Measurements from ENCODE around the gene POLD2.

POLD2 gene

GRCh38 chr7:44079331-44080021, 43.9 kb downstream of the POLD2 start:
- DNase-seq, result no peak

DNA sequence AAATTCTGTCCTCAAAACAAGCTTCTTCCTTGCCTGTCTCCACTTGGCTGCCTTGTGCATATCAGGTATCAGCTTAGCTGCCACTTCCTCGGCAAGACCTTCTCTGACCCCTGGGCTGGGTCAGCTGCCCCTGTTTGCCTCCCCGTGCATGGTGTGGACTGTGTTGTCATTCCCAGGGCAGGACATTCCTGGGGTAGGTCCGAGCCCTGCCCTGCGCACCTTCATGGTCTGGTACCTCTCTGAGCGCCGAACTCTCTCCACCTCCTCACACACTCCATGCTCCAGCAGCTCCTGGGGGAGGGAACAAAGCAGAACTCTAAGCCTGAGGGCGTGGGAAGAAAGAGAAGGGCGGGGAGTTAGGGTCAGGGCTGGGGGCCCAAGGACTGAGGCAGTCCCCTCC, 44.8 kb downstream of the POLD2 start:
- no peak for DNase-seq

DNA sequence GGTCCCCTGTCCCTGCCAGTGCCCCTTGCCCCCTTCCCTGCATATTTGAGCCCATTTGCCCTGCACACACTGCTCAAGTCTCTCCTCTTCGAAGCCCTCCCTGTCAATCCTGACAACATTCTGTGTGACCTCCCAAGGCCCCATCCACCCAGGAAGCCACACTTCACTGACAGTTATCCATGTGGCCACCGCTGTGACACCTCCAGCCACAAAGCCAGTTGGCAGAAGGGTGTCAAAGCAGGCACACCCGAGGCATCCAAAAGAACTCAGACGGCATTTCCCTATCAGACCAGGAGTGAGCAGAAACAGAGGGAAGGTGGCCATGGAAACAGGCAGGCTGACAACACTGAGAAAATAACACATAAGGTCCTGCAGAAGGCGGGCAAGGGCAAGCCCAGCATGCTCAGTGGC, 45.7 kb downstream of the POLD2 start:
- no peak for DNase-seq

GRCh38 chr7:44077061-44077460, 46.3 kb downstream of the POLD2 start:
- no peak for DNase-seq

DNA sequence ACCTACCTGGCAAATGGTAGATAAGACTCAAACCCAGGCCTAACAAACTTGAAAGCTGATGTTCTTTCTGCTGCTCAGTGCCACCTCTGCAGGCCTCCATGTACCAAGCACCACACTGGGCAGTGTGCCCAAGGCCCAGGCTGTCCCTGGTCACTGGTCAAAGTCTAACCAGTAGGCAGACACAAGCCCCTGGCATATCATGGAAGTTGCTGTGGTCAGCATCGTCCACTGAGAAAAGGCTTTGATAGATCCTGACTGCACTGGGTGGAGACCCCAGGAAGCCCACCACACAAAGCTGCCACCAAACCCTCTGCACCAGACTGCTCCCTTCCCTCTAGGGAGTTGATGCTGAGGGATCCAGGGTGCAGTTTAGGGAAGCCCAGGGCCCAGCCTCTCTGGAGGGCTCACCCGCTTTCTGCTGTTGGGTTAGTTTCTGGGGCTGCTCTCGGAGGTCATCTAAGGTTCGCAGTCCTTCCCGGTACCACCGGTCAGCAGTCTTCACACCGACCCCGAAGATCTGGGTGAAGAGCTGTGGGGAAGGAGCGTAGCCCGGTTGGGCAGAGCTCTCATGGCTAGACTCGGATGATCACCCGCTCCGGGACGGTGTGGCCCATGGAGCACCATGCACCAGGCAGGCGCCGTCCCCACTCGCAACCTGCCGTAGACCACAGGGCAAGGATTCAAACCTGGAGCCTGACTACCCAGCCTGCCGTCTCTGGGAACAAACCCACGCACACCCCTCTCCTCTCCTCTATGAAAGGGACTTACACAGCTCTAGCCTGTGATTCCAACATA, 47.0 kb downstream of the POLD2 start:
- DNase-seq, result no peak

- no peak for DNase-seq
These were observed 47.9 kb downstream of the POLD2 start for GRCh38 chr7:44075296-44076075.

DNA sequence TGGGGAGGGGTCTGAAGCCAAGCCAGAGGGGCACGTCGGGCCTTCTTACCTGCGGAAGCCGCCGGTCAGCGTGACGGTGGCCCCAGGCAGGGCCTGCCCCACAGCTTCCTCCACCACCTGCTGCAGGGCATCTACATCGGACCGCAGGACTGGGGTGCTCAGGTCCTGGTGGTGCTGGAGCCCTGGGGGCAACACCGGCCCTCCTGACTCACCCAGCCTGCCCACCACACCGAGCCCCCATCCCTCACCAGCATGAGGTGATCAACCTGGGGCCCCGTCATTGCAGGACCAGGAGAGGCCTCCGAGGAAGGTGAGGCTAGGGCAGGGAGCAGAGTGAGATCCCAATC, 49.0 kb downstream of the POLD2 start:
- no peak for DNase-seq

GRCh38 chr7:44073664-44074348, 49.5 kb downstream of the POLD2 start:
- DNase-seq, result no peak

DNA sequence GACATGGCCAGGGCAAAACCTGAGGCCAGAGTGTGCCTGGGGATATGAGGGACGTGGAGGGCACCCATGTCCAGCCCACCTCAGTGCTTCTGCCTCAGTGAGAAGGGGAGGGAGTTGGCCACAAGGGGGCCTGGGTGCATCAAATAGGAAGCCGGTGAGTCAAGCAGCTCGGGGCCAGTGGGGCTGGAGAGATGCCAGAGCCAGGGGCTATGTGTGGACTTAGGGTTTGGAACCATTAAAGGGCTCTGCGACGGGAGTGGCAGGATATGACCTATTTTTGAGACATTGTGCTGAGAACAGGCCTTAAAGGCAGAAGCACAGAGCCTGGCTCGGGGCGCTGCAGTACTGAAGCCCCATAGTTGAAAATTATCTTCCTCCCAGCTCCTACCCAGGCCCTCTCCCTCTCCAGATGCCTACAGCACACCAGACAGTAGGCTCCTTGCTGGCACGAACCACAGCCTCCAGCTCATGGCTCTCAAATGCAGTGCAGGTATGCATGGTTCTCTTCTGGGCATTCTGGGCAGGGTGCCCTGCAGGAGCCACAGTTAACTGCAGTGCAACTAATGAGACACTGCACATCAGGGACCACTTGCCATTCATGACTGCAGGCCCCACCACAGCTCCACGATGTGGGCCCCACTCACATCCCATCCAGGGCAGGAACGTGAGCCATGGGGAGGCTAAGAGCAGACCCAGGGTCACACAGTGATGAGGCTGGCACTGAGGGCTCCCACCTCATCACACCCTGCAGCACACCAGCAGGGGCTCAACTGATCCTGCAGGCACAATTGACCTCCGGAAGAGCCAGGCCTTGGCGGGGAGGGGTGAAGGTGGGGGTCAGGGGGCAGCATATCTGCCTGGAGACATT, 50.8 kb downstream of the POLD2 start:
- peak; percentile 12 for DNase-seq

DNA sequence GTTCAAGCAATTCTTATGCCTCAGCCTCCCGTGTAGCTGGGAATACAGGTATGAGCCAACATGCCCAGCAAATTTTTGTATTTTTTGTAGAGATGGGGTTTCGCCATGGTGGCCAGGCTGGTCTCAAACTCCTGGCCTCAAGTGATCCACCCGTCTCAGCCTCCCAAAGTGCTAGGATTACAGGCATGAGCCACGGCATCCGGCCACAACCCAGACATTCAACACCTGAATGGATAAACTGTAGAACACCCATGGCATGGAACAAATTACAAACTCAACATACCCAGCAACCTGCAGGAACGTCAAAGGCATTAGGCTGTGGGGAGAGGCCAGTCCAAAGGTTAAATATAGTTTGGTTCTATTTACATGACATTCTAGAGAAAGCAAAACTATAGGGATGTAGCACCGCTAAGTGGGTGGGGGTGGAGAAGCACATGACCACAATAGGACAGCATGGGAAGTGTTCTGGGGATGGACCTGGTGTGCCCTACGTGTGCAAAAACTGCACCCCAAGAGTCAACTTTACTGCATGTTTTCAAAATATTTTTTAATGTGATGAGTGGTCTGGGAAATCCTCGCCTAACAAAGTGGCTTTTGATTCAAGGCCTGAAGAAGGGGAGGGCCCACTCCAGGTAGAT, 51.5 kb downstream of the POLD2 start:
- DNase-seq, result no peak

DNA sequence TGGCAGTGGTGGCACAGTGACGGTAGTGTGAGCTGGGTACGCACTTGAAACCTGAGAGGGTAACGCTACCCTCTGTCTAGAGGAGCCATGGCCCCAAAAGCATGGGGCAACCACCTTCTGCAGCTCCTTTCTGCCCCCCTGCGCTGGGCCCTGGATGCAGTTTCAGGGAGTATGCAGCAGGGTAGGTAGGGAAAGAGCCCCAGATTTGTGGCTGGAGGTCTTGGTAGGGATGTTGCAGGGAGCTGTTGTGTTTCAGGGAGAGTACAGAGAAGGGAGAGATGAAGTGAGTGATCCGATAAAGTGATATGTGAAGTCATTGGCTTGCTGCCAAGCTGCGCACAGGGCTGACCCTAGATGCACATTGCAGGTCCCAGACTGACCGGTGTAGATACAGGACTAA, 55.3 kb downstream of the POLD2 start:
- no peak for DNase-seq

DNA sequence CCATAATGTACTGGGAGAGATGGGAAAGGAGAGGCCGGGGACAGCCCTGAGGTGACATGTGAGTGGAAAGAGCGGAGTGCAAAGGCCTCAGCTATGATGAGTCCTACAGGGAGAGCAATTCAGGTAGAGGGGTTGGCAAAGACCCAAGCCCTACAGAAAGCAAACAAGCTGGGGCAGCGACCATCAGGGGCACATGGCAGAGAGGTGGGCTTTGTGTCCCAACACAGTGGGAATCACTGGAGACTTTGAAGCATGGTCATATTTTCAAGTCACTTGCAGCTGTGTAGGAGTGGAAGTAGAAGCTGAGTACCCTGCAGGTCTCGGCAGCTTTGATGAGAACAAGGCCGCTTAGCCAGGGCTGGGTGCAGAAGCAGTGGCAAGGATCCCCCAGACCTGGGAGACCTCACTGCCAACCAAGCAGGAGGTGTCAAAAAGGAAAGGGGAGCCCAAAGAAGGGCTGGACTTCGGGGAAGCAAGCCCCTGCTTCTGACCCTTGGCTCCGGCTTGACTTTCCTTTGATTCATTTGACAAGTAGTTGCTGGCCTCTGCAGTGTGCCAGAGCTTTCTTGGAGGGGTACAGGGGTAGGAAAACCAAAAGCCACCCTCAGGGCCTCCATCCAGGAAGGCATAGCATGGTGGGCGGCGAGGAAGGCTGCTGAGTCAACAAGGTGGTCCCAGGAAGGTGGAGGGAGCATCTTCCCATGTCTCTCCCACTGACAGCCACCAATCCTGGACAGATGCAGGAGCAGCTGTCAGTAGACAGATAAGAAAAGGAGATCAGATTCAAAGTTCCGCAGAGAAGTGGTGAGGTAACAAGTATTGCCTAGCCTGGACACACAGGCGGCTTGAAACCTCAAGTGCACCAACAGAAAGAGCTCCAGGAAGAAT, 56.0 kb downstream of the POLD2 start:
- DNase-seq, result no peak

- DNase-seq, result no peak
These were observed 56.8 kb downstream of the POLD2 start for GRCh38 chr7:44066494-44067063.

DNA sequence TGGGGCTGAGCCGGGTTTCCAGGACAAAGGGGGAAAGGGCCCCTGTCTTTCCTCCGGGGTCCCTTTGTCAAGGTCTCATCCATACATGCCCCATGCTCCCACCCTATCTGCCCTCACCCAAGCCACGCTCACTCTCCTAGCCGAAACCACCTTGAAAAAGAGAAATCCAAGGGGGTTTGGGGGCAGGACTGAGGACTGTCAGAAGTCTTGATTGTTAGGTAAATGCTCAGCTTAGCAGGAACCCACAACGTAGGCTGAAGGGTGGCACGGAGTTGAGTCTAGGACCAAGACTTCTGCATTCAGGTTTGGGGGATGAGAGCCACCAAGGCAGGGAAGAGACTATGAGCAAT, 57.3 kb downstream of the POLD2 start:
- DNase-seq, result no peak

- DNase-seq, result no peak
These were observed 57.8 kb downstream of the POLD2 start, which contains the start of gene PGAM2 for GRCh38 chr7:44065431-44066110. PGAM2 (minus strand) TSS chr7:44065567; CDS start chr7:44065529, 38 bp downstream.

DNA sequence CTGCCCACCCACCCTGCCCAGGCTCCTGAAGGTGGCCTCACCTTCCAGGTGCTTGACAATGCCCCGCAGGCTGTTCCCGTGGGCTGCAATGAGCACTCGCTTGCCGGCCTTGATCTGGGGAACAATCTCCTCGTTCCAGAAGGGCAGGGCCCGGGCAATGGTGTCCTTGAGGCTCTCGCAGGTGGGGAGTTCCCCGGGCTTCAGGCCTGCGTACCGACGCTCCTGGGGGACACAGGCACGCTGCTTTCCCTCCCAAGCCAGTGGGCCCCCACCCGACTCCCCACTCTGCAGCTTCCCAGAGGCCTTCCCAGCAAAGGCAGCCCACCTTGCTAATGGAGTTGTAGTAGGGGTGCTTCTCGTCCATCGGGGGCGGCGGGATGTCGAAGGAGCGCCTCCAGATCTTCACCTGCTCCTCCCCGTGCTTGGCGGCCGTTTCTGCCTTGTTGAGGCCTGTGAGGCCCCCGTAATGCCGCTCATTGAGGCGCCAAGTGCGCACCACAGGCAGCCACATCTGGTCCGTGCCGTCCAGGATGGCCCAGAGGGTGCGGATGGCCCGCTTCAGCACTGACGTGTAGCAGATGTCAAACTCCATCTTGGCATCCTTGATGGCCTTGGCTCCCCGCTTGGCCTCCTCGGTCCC, 58.4 kb downstream of the POLD2 start:
- DNase-seq, result no peak

Data from stimulated activated naive CD4-positive, alpha-beta T cell treated with Interleukin-2 at 50 U/mL for 16 hours (primary cell).